Liver (tissue), 9 donors: Measurements from ENCODE around the gene KRT76. TPM values are rescaled to one million over a fixed set of nuclear protein-coding genes. Genes with fewer than 3 reads are reported as not detected.

ENCODE experiments used
- DNase-seq: peaks from one replicate; pipeline ENCODE4 v3.0.0-alpha.2; 2017; ENCODE audit warnings: low spot score
- H3K27ac ChIP-seq, 2 donors: one replicate each; pipeline ENCODE4 v1.7.0; 2013; ENCODE audit warnings: inconsistent platforms in 2 of 2, low read length in 2 of 2, control low read depth in 1 of 2, low read depth in 1 of 2, mild to moderate bottlenecking in 1 of 2
- H3K27me3 ChIP-seq, 4 donors: one replicate each; pipeline versions ENCODE4 v1.6.1 to v1.7.0; 2013; ENCODE audit warnings: low read length in 3 of 4, inconsistent platforms in 1 of 4, mild to moderate bottlenecking in 1 of 4, moderate library complexity in 1 of 4; ENCODE audit not compliant: control insufficient read depth in 4 of 4, insufficient read depth in 4 of 4
- H3K36me3 ChIP-seq, 4 donors: one replicate each; pipeline versions ENCODE4 v1.6.1 to v1.7.0; 2013; ENCODE audit warnings: low read length in 3 of 4, mild to moderate bottlenecking in 3 of 4, low read depth in 1 of 4, moderate library complexity in 1 of 4; ENCODE audit not compliant: control insufficient read depth in 4 of 4, insufficient read depth in 3 of 4
- H3K4me1 ChIP-seq, 4 donors: one replicate each; pipeline versions ENCODE4 v1.6.1 to v1.7.0; 2013; ENCODE audit warnings: low read length in 3 of 4, mild to moderate bottlenecking in 3 of 4, moderate library complexity in 1 of 4; ENCODE audit not compliant: control insufficient read depth in 4 of 4, insufficient read depth in 4 of 4
- H3K4me3 ChIP-seq, 3 donors: one replicate each; pipeline versions ENCODE4 v1.6.1 to v1.7.0; 2013; ENCODE audit warnings: low read length in 3 of 3, control low read depth in 1 of 3, low read depth in 1 of 3, mild to moderate bottlenecking in 1 of 3
- H3K9ac ChIP-seq, 2 donors: one replicate each; pipeline ENCODE4 v1.7.0; 2013; ENCODE audit warnings: low read length in 2 of 2, mild to moderate bottlenecking in 2 of 2, moderate library complexity in 2 of 2, control low read depth in 1 of 2, low read depth in 1 of 2
- H3K9me3 ChIP-seq, 4 donors: one replicate each; pipeline versions ENCODE4 v1.6.1 to v1.7.0; 2013; ENCODE audit warnings: low read length in 3 of 4; ENCODE audit not compliant: control insufficient read depth in 4 of 4
- EGR1 ChIP-seq, 2 donors: IDR thresholded peaks; 2 replicates each; pipeline ENCODE4 v1.6.1; 2016 to 2018; ENCODE audit warnings: antibody characterized with exemption in 2 of 2, low read depth in 2 of 2
- FOXA1 ChIP-seq: IDR thresholded peaks from 2 replicates; pipeline ENCODE4 v1.6.1; 2016; ENCODE audit warnings: antibody characterized with exemption
- FOXA2 ChIP-seq: IDR thresholded peaks from 2 replicates; pipeline ENCODE4 v1.6.1; 2016; ENCODE audit warnings: antibody characterized with exemption
- HNF4A ChIP-seq, 2 donors: conservative IDR thresholded peaks; 2 replicates each; pipeline ENCODE4 v1.6.1; 2016; ENCODE audit warnings: antibody characterized with exemption in 2 of 2, mild to moderate bottlenecking in 2 of 2
- HNF4G ChIP-seq: IDR thresholded peaks from 2 replicates; pipeline ENCODE4 v1.6.1; 2016; ENCODE audit warnings: antibody characterized with exemption
- NR2F2 ChIP-seq: IDR thresholded peaks from 2 replicates; pipeline ENCODE4 v1.6.1; 2016; ENCODE audit warnings: antibody characterized with exemption
- RAD21 ChIP-seq, 2 donors: IDR thresholded peaks; 2 replicates each; pipeline ENCODE4 v1.6.1; 2016; ENCODE audit warnings: antibody characterized with exemption in 2 of 2, mild to moderate bottlenecking in 2 of 2
- SP1 ChIP-seq: IDR thresholded peaks from 2 replicates; pipeline ENCODE4 v1.6.1; 2018; ENCODE audit warnings: antibody characterized with exemption, mild to moderate bottlenecking
- TAF1 ChIP-seq: conservative IDR thresholded peaks from 2 replicates; pipeline ENCODE4 v1.6.1; 2016; ENCODE audit warnings: antibody characterized with exemption, mild to moderate bottlenecking
- YY1 ChIP-seq: IDR thresholded peaks from 2 replicates; pipeline ENCODE4 v1.6.1; 2016; ENCODE audit warnings: antibody characterized with exemption, mild to moderate bottlenecking
- WGBS: extraction: QIAGEN DNeasy Blood & Tissue Kit; methylation state at CpG from one replicate; pipeline ENCODE4 v1.1.7; 2013; 5-methylcytosine and 5-hydroxymethylcytosine counted together
- polyA plus RNA-seq, 2 donors: library from polyadenylated mRNA; stranded (reverse) in 1 of 2; unstranded in 1 of 2; fragments of 200-250 nt in 1 of 2; fragments of >200 nt in 1 of 2; fragmentation: Nextera tagmentation in 1 of 2; extraction: Ambion mirVana in 1 of 2; gene quantifications; one replicate each; pipeline versions ENCODE4 v1.2.1 to v1.2.3, GENCODE V29; 2013 to 2015
- total RNA-seq, 2 donors: library from RNA; depleted of rRNA; stranded (reverse); fragments of >200 nt; gene quantifications; one replicate each; pipeline ENCODE4 v1.2.3, GENCODE V29; 2014
- TF ChIP-seq, protein P1 (sequence below): IDR thresholded peaks from 2 replicates; pipeline ENCODE4 v1.6.1; 2016; ENCODE audit warnings: antibody characterized with exemption, mild to moderate bottlenecking
- TF ChIP-seq, protein P2 (sequence below): IDR thresholded peaks from 2 replicates; pipeline ENCODE4 v1.6.1; 2016; ENCODE audit warnings: antibody characterized with exemption
- TF ChIP-seq, protein P3 (sequence below): fragments of 150-350 bp; IDR thresholded peaks from 2 replicates; pipeline ENCODE4 v1.5.1; 2017; ENCODE audit warnings: improper control_type of control experiment, low read depth, low read length; ENCODE audit not compliant: missing input control
- donor health status: healthy.
- donor health status: healthy.
- donor health status: healthy.
- donor health status: healthy.
- donor health status: healthy.

The KRT76 gene
- total and polyA plus RNA-seq, 4 donors: not detected

DNA sequence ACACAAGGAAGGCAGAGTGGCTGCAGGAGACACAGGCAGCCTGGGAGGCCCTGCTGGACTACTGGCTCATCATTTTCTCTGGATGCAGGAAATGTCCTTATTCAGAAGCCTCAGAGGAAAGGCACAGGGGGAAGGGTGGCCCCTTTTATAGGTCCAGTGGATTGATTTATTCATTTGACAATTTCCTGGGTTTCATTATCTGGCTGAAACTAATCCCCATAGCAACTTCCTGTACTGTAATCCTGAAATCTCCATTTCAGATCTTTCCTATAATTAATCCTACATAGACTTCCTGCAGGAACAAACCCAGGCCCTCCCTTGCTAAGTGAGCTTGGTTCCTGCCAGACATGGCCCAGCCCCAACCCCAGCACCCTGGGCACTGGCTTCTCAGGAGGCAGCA lies 23.0 kb downstream of the KRT76 start:
- DNase-seq: no peak
- no peak overlapping the region for H3K4me3 ChIP-seq

DNA sequence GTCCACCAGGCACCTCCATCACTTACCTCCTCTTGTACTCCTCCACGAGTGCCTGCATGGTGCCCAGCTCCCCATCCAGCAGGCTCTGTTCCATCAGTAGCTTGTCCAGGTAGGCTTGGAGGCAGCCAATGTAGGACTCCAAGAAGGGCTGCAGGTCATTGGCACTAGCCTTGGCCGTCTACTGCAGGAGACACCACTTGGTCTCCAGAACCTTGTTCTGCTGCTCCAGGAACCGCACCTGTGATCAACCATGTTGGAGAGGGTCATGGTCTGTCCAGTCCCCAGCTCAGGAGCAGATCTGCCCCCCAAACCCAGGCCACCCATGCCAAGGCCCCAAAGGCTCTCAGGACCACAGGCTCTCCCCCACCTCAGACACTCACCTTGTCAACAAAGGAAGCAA lies 23.9 kb downstream of the KRT76 start:
- no peak overlapping the region for H3K9ac ChIP-seq
- H3K4me3 ChIP-seq: no peak overlapping the region
- H3K4me1 ChIP-seq: no peaks in the 10 kb centered on the region
- TF ChIP-seq EGR1 (IDR thresholded peaks at IDR 0.05; ENCODE audit: low read depth in 2 of 2) (no peak), TAF1 (no peak), NR2F2 (no peak), YY1 (no peak), RAD21 (IDR thresholded peaks at IDR 0.05) (no peak), FOXA2 (no peak), SP1 (no peak)
- TF ChIP-seq, protein P1, sequence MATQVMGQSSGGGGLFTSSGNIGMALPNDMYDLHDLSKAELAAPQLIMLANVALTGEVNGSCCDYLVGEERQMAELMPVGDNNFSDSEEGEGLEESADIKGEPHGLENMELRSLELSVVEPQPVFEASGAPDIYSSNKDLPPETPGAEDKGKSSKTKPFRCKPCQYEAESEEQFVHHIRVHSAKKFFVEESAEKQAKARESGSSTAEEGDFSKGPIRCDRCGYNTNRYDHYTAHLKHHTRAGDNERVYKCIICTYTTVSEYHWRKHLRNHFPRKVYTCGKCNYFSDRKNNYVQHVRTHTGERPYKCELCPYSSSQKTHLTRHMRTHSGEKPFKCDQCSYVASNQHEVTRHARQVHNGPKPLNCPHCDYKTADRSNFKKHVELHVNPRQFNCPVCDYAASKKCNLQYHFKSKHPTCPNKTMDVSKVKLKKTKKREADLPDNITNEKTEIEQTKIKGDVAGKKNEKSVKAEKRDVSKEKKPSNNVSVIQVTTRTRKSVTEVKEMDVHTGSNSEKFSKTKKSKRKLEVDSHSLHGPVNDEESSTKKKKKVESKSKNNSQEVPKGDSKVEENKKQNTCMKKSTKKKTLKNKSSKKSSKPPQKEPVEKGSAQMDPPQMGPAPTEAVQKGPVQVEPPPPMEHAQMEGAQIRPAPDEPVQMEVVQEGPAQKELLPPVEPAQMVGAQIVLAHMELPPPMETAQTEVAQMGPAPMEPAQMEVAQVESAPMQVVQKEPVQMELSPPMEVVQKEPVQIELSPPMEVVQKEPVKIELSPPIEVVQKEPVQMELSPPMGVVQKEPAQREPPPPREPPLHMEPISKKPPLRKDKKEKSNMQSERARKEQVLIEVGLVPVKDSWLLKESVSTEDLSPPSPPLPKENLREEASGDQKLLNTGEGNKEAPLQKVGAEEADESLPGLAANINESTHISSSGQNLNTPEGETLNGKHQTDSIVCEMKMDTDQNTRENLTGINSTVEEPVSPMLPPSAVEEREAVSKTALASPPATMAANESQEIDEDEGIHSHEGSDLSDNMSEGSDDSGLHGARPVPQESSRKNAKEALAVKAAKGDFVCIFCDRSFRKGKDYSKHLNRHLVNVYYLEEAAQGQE: no peak
- TF ChIP-seq, protein P2, sequence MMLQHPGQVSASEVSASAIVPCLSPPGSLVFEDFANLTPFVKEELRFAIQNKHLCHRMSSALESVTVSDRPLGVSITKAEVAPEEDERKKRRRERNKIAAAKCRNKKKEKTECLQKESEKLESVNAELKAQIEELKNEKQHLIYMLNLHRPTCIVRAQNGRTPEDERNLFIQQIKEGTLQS: no peak
- H3K36me3 ChIP-seq: no peaks in the 10 kb centered on the region
- no peak overlapping the region for H3K27ac ChIP-seq
- no peaks in the 10 kb centered on the region for H3K9me3 ChIP-seq
- WGBS: 72% methylated on average over 3 of the region's 3 CpGs
- no peaks in the 10 kb centered on the region for H3K27me3 ChIP-seq
- DNase-seq: no peak

More for the DNA sequence above, 23.0 kb downstream of the KRT76 start:
- no peaks in the 10 kb centered on the region for H3K27me3 ChIP-seq
- TF ChIP-seq YY1: no peak
- H3K36me3 ChIP-seq: no peaks in the 10 kb centered on the region
- H3K4me1 ChIP-seq: no peaks in the 10 kb centered on the region
- H3K9me3 ChIP-seq: no peaks in the 10 kb centered on the region
- H3K9ac ChIP-seq: no peak overlapping the region
- H3K27ac ChIP-seq: no peak overlapping the region

DNA sequence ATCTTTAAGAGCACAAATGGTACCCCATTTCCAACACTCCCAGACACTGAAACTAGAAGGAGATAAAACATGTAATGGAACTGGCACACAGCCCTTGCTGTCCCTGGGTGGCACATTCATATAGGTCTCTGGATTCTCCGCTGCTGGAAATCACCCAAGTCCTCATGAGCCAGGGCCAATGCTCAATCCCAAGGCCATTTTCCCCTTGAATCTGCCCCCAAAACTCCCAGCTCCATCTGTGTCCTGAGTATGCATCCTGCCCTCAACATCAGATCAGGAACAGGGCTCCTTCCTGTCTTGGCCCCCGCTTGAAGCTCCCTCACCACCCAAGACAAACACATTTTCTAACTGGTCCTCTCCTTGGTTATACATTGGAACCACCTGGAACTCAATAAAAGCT lies 24.6 kb downstream of the KRT76 start:
- no peak for DNase-seq
- Histone ChIP-seq H3K27ac (no peak overlapping the region), H3K4me1 (no peaks in the 10 kb centered on the region), H3K4me3 (no peak overlapping the region), H3K9me3 (no peaks in the 10 kb centered on the region), H3K36me3 (no peaks in the 10 kb centered on the region), H3K27me3 (no peaks in the 10 kb centered on the region), H3K9ac (no peak overlapping the region)
- TF ChIP-seq YY1 (no peak), EGR1 (IDR thresholded peaks at IDR 0.05; ENCODE audit: low read depth in 2 of 2) (no peak), HNF4A (conservative IDR thresholded peaks at IDR 0.05) (no peak), HNF4G (no peak), FOXA1 (no peak), RAD21 (IDR thresholded peaks at IDR 0.05) (no peak), TAF1 (no peak)
- TF ChIP-seq, protein P3, sequence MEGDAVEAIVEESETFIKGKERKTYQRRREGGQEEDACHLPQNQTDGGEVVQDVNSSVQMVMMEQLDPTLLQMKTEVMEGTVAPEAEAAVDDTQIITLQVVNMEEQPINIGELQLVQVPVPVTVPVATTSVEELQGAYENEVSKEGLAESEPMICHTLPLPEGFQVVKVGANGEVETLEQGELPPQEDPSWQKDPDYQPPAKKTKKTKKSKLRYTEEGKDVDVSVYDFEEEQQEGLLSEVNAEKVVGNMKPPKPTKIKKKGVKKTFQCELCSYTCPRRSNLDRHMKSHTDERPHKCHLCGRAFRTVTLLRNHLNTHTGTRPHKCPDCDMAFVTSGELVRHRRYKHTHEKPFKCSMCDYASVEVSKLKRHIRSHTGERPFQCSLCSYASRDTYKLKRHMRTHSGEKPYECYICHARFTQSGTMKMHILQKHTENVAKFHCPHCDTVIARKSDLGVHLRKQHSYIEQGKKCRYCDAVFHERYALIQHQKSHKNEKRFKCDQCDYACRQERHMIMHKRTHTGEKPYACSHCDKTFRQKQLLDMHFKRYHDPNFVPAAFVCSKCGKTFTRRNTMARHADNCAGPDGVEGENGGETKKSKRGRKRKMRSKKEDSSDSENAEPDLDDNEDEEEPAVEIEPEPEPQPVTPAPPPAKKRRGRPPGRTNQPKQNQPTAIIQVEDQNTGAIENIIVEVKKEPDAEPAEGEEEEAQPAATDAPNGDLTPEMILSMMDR: no peak
- TF ChIP-seq, protein P2: no peak
- TF ChIP-seq, protein P1: no peak
- WGBS: 74% methylated on average over 2 of the region's 2 CpGs
